Measurements from ENCODE around the gene UBALD2.

The UBALD2 gene

GRCh38 chr17:76276461-76277299 is 11.5 kb downstream of the UBALD2 start:
- no peak for TF ChIP-seq CTCF (IDR thresholded peaks at IDR 0.05; ENCODE audit: low read depth, low read length)
- H3K4me3 ChIP-seq (replicated peaks in 1 of 2; ENCODE audit: low read depth in 2 of 2, low read length in 2 of 2): no peak overlapping the region
- peak in 1 of 2 donors; percentile 28 for DNase-seq (ENCODE audit: low read depth in 2 of 2)

- DNase-seq (ENCODE audit: low read depth in 2 of 2): no peak
- H3K4me3 ChIP-seq (replicated peaks in 1 of 2; ENCODE audit: low read depth in 2 of 2, low read length in 2 of 2): no peak overlapping the region
- no peak for TF ChIP-seq CTCF (IDR thresholded peaks at IDR 0.05; ENCODE audit: low read depth, low read length)
These were observed 12.4 kb downstream of the UBALD2 start for GRCh38 chr17:76277300-76278267.

- TF ChIP-seq CTCF (IDR thresholded peaks at IDR 0.05; ENCODE audit: low read depth, low read length): no peak
- H3K4me3 ChIP-seq (replicated peaks in 1 of 2; ENCODE audit: low read depth in 2 of 2, low read length in 2 of 2): no peak overlapping the region
- no peak for DNase-seq (ENCODE audit: low read depth in 2 of 2)
These were observed 13.2 kb downstream of the UBALD2 start for GRCh38 chr17:76278268-76278908.

- peak; percentile 79 to 84 for DNase-seq (ENCODE audit: low read depth in 2 of 2)
- peak; percentile 91 for TF ChIP-seq CTCF (IDR thresholded peaks at IDR 0.05; ENCODE audit: low read depth, low read length)
- no peak overlapping the region for H3K4me3 ChIP-seq (replicated peaks in 1 of 2; ENCODE audit: low read depth in 2 of 2, low read length in 2 of 2)
These were observed 14.0 kb downstream of the UBALD2 start for GRCh38 chr17:76278952-76279741.

- no peak for TF ChIP-seq CTCF (IDR thresholded peaks at IDR 0.05; ENCODE audit: low read depth, low read length)
- DNase-seq (ENCODE audit: low read depth in 2 of 2): no peak
- H3K4me3 ChIP-seq (replicated peaks in 1 of 2; ENCODE audit: low read depth in 2 of 2, low read length in 2 of 2): no peak overlapping the region
These were observed 14.7 kb downstream of the UBALD2 start for GRCh38 chr17:76279742-76280287.

All from cardiac fibroblast (primary cell).